GM12892 (cell line): ENCODE measurements around the gene VSIR.

Experiments
- POLR2A ChIP-seq: IDR thresholded peaks from 2 replicates; pipeline ENCODE4 v1.6.1; 2011; ENCODE audit warnings: low read depth, low read length, control low read depth
- POLR2AphosphoS5 ChIP-seq: IDR thresholded peaks from 2 replicates; pipeline ENCODE4 v1.6.1; 2011; ENCODE audit warnings: low read depth, low read length, control low read depth
- TAF1 ChIP-seq: IDR thresholded peaks from 2 replicates; pipeline ENCODE4 v1.6.1; 2011; ENCODE audit warnings: low read depth, mild to moderate bottlenecking, control low read depth, low read length, borderline replicate concordance

DNA sequence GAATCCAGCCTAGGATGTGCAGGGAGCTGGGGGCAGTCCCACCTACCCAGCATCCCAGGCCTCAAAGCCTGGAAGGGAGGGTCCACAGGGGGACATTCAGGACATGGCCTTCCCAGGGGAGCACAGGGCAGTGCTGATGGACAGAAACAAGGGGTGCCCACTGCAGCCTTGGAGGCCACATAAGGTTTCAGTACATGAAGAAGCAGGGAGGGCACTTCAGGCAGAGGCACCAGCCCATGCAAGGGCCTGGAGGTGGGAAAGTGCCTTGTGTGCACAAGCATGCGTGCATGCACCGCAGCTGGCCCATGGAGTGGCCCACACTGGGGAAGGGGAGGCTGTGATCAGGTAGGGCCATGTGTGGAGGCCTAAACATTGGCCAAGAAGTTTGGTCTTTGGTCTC lies 62.8 kb downstream of the VSIR start:
- TF ChIP-seq POLR2A, result no peak
- TF ChIP-seq POLR2AphosphoS5, result no peak
- TF ChIP-seq TAF1, result no peak
